CD8-positive, alpha-beta memory T cell (primary cell): ENCODE data around the gene EAF1. TPM values are rescaled to one million over a fixed set of nuclear protein-coding genes. Genes with fewer than 3 reads are reported as not detected.
"Not testable (repeated sequence)": the region's sequence is repeated elsewhere in the genome, so short reads cannot be mapped to it uniquely, and the experiment has no call there.

Source experiments
- CTCF ChIA-PET: fragments of 350-600 bp; sonication (Branson Sonifier 250); formaldehyde crosslinking; loops from one replicate; lab custom pipeline; 2021; ENCODE audit warnings: antibody characterized with exemption; lab: Charles Lee
- POLR2A ChIA-PET: fragments of 350-600 bp; sonication (Branson Sonifier 250); formaldehyde crosslinking; loops from one replicate; lab custom pipeline; 2021; ENCODE audit warnings: antibody characterized with exemption; lab: Charles Lee
- DNase-seq, 5 donors: peaks; one replicate each; pipeline versions ENCODE4 v3.0.0 to v3.0.0-alpha.2; 2020 to 2022; ENCODE audit warnings: mixed read lengths in 1 of 5
- H3K27ac ChIP-seq: one replicate; pipeline ENCODE4 v1.7.0; 2013; ENCODE audit warnings: low read depth, mild to moderate bottlenecking, low read length, moderate library complexity
- H3K27me3 ChIP-seq: 2 replicates; pipeline ENCODE4 v1.7.0; 2013; ENCODE audit warnings: low read length, mild to moderate bottlenecking; ENCODE audit not compliant: insufficient read depth, poor library complexity, severe bottlenecking
- H3K36me3 ChIP-seq: 2 replicates; pipeline ENCODE4 v1.7.0; 2013; ENCODE audit warnings: mild to moderate bottlenecking, low read length, moderate library complexity; ENCODE audit not compliant: insufficient read depth
- H3K4me1 ChIP-seq: 2 replicates; pipeline ENCODE4 v1.7.0; 2013; ENCODE audit warnings: mild to moderate bottlenecking, low read length, moderate library complexity; ENCODE audit not compliant: insufficient read depth
- H3K4me3 ChIP-seq: 2 replicates; pipeline ENCODE4 v1.7.0; 2013; ENCODE audit warnings: mild to moderate bottlenecking, low read length
- H3K9me3 ChIP-seq: 2 replicates; pipeline ENCODE4 v1.7.0; 2013; ENCODE audit warnings: mild to moderate bottlenecking, low read length
- H3K27ac Mint-ChIP-seq, 8 donors: one replicate each; pipeline ENCODE4 v1.8.0; 2020 to 2021; ENCODE audit warnings: mixed read lengths in 8 of 8, mild to moderate bottlenecking in 6 of 8, inconsistent platforms in 3 of 8, moderate library complexity in 3 of 8
- H3K27me3 Mint-ChIP-seq, 2 donors: one replicate each; pipeline ENCODE4 v1.8.0; 2020 to 2021; ENCODE audit warnings: mixed read lengths in 2 of 2, mild to moderate bottlenecking in 1 of 2, moderate library complexity in 1 of 2
- H3K36me3 Mint-ChIP-seq, 3 donors: one replicate each; pipeline ENCODE4 v1.8.0; 2020 to 2021; ENCODE audit warnings: mixed read lengths in 3 of 3, inconsistent platforms in 1 of 3, mild to moderate bottlenecking in 1 of 3
- H3K4me1 Mint-ChIP-seq, 3 donors: one replicate each; pipeline ENCODE4 v1.8.0; 2020 to 2021; ENCODE audit warnings: mixed read lengths in 3 of 3, inconsistent platforms in 1 of 3, mild to moderate bottlenecking in 1 of 3
- H3K4me3 Mint-ChIP-seq, 7 donors: one replicate each; pipeline ENCODE4 v1.8.0; 2020 to 2021; ENCODE audit warnings: mixed read lengths in 7 of 7, mild to moderate bottlenecking in 6 of 7, moderate library complexity in 4 of 7, inconsistent platforms in 2 of 7
- H3K9me3 Mint-ChIP-seq, 5 donors: one replicate each; pipeline ENCODE4 v1.8.0; 2020 to 2022; ENCODE audit warnings: mixed read lengths in 5 of 5, mild to moderate bottlenecking in 3 of 5, moderate library complexity in 2 of 5, inconsistent platforms in 1 of 5
- polyA plus RNA-seq: library from polyadenylated mRNA; unstranded; fragments of 300-500 nt; fragmentation: Illumina TruSeq; gene quantifications from one replicate; pipeline ENCODE4 v1.2.3, GENCODE V29; 2021
- total RNA-seq, 2 experiments: library from RNA; stranded (reverse); gene quantifications; one replicate each; pipeline ENCODE4 v1.2.3, GENCODE V29; 2021

EAF1 gene
- total and polyA plus RNA-seq, 3 experiments from 2014 or later = 21.2 to 26.8 (median 25.8) TPM

- no peaks in the 10 kb centered on the region for H3K9me3 ChIP-seq
- Mint-ChIP-seq H3K27me3 (no peaks in the 10 kb centered on the region), H3K4me1 (peaks cover 0 to 5% (median 4%) of the 10 kb centered on the region in 3 donors), H3K9me3 (peaks cover 0 to 6% (median 0%) of the 10 kb centered on the region in 5 donors), H3K4me3 (no peak overlapping the region), H3K27ac (peak overlapping the region in 2 of 8 donors; percentile 39 to 76), H3K36me3 (no peaks in the 10 kb centered on the region)
- no peaks in the 10 kb centered on the region for H3K4me1 ChIP-seq
- H3K27ac ChIP-seq = no peak overlapping the region
- ChIA-PET CTCF (interaction anchor here (1.3 kb wide), 1 partner anchor 118 kb away, joined by 6 read pairs; no protein-coding TSS in a partner anchor), POLR2A (interaction anchor here (0.6 kb wide), 1 partner anchor 735 kb away, joined by 6 read pairs; no protein-coding TSS in a partner anchor)
- DNase-seq = no peak
- H3K27me3 ChIP-seq = no peaks in the 10 kb centered on the region
- no peaks in the 10 kb centered on the region for H3K36me3 ChIP-seq
- H3K4me3 ChIP-seq = no peak overlapping the region
These were observed 41.3 kb upstream of the EAF1 start for GRCh38 chr3:15385901-15386653.

GRCh38 chr3:15386654-15386955 is 40.8 kb upstream of the EAF1 start:
- H3K9me3 Mint-ChIP-seq, H3K4me1 ChIP-seq, H3K27me3 Mint-ChIP-seq, H3K27me3 ChIP-seq, DNase-seq, H3K9me3 ChIP-seq, H3K27ac ChIP-seq, H3K4me3 Mint-ChIP-seq, H3K4me1 Mint-ChIP-seq, POLR2A ChIA-PET, H3K4me3 ChIP-seq, H3K27ac Mint-ChIP-seq, H3K36me3 Mint-ChIP-seq, H3K36me3 ChIP-seq: not testable (repeated sequence)
- CTCF ChIA-PET = interaction anchor here (1.4 to 1.5 kb wide), 2 partner anchors 119 to 184 kb away, joined by 6 read pairs; no protein-coding TSS in a partner anchor

DNA sequence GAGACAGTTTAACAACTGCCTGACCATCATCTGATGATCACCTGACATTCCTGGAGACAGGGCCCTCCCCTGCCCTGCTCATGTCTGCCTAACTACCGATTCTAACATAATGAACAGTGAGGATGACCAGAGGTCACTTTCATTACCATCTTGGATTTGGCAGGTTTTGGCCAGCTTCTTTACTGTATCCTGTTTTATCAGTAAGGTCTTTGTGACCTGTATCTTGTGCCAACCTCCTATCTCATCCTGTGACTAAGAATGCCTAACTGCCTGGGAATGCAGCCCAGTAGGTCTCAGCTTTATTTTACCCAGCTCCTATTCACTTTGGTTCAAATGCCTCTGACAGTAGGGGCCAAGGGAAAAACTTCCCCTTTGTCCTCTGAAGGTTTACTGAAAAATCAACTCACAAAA is 40.2 kb upstream of the EAF1 start:
- Mint-ChIP-seq H3K36me3 (no peaks in the 10 kb centered on the region), H3K4me3 (no peak overlapping the region), H3K9me3 (peaks cover 0 to 6% (median 0%) of the 10 kb centered on the region in 5 donors), H3K27ac (no peak overlapping the region), H3K4me1 (peaks cover 0 to 5% (median 4%) of the 10 kb centered on the region in 3 donors), H3K27me3 (no peaks in the 10 kb centered on the region)
- Histone ChIP-seq H3K4me1 (no peaks in the 10 kb centered on the region), H3K27ac (no peak overlapping the region), H3K9me3 (no peaks in the 10 kb centered on the region), H3K27me3 (no peaks in the 10 kb centered on the region), H3K4me3 (no peak overlapping the region), H3K36me3 (no peaks in the 10 kb centered on the region)
- CTCF ChIA-PET = interaction anchor here (0.9 to 1.5 kb wide), 3 partner anchors 19 to 185 kb away, joined by 3 to 6 read pairs (median 6); no protein-coding TSS in a partner anchor
- no peak for DNase-seq
- POLR2A ChIA-PET = interaction anchor here (0.6 kb wide), 1 partner anchor 17 kb away, joined by 3 read pairs; no protein-coding TSS in a partner anchor

GRCh38 chr3:15387735-15388134 is 39.7 kb upstream of the EAF1 start:
- ChIA-PET POLR2A (interaction anchor here (0.6 kb wide), 1 partner anchor 18 kb away, joined by 3 read pairs; no protein-coding TSS in a partner anchor), CTCF (interaction anchor here (0.9 to 1.5 kb wide), 5 partner anchors 8 to 185 kb away, joined by 3 to 6 read pairs (median 3); no protein-coding TSS in a partner anchor)
- Histone ChIP-seq H3K27ac (no peak overlapping the region), H3K4me1 (no peaks in the 10 kb centered on the region), H3K27me3 (no peaks in the 10 kb centered on the region), H3K9me3 (no peaks in the 10 kb centered on the region), H3K36me3 (no peaks in the 10 kb centered on the region), H3K4me3 (no peak overlapping the region)
- no peak overlapping the region for H3K27ac Mint-ChIP-seq
- no peak overlapping the region for H3K4me3 Mint-ChIP-seq
- H3K36me3 Mint-ChIP-seq = no peaks in the 10 kb centered on the region
- peaks cover 0 to 6% (median 0%) of the 10 kb centered on the region in 5 donors for H3K9me3 Mint-ChIP-seq
- DNase-seq = no peak
- H3K4me1 Mint-ChIP-seq = peaks cover 0 to 5% (median 4%) of the 10 kb centered on the region in 3 donors
- H3K27me3 Mint-ChIP-seq = no peaks in the 10 kb centered on the region

- CTCF ChIA-PET = interaction anchor here (1.2 to 1.5 kb wide), 3 partner anchors 8 to 121 kb away, joined by 3 to 6 read pairs (median 3); no protein-coding TSS in a partner anchor
- H3K27ac Mint-ChIP-seq, DNase-seq, H3K36me3 ChIP-seq, POLR2A ChIA-PET, H3K36me3 Mint-ChIP-seq, H3K4me1 ChIP-seq, H3K4me1 Mint-ChIP-seq, H3K9me3 ChIP-seq, H3K27me3 ChIP-seq, H3K4me3 Mint-ChIP-seq, H3K27me3 Mint-ChIP-seq, H3K4me3 ChIP-seq, H3K27ac ChIP-seq, H3K9me3 Mint-ChIP-seq: not testable (repeated sequence)
These were observed 39.1 kb upstream of the EAF1 start for GRCh38 chr3:15388335-15388734.

- H3K4me1 Mint-ChIP-seq = peaks cover 0 to 5% (median 4%) of the 10 kb centered on the region in 3 donors
- Histone ChIP-seq H3K36me3 (no peaks in the 10 kb centered on the region), H3K4me3 (no peak overlapping the region), H3K9me3 (no peaks in the 10 kb centered on the region), H3K27ac (no peak overlapping the region), H3K27me3 (no peaks in the 10 kb centered on the region), H3K4me1 (no peaks in the 10 kb centered on the region)
- no peak overlapping the region for H3K4me3 Mint-ChIP-seq
- H3K27me3 Mint-ChIP-seq = no peaks in the 10 kb centered on the region
- peaks cover 0 to 6% (median 0%) of the 10 kb centered on the region in 5 donors for H3K9me3 Mint-ChIP-seq
- no peaks in the 10 kb centered on the region for H3K36me3 Mint-ChIP-seq
- ChIA-PET CTCF (interaction anchor here (1.0 to 1.1 kb wide), 2 partner anchors 54 to 188 kb away, joined by 3 read pairs; no protein-coding TSS in a partner anchor), POLR2A (no interaction called here)
- no peak for DNase-seq
- H3K27ac Mint-ChIP-seq = no peak overlapping the region
These were observed 36.9 kb upstream of the EAF1 start for GRCh38 chr3:15390460-15390859.

DNA sequence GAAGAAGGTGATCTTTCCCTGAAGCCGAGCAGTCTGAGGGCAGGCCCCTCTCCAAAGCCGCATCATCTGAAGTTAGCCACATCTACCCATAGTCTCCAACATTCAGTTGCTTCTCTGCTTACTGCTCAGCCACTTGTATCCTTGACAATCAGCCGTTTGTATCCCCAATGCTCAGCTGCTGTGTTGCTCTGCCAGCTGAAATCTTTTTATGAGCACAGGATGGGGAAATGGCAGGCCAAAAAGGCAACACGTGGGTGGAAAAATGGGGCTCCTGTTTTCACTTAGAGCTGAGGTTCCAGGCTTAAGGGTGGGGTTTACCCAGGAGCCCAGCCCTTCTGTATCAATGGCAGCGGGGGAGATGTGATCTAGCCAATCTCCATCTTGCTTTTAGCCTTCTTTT is 36.4 kb upstream of the EAF1 start:
- ChIA-PET POLR2A (no interaction called here), CTCF (no interaction called here)
- H3K27ac Mint-ChIP-seq = no peak overlapping the region
- Histone ChIP-seq H3K36me3 (no peaks in the 10 kb centered on the region), H3K27me3 (no peaks in the 10 kb centered on the region), H3K4me3 (no peak overlapping the region), H3K4me1 (no peaks in the 10 kb centered on the region), H3K9me3 (no peaks in the 10 kb centered on the region), H3K27ac (no peak overlapping the region)
- H3K9me3 Mint-ChIP-seq = peaks cover 0 to 4% (median 0%) of the 10 kb centered on the region in 5 donors
- no peaks in the 10 kb centered on the region for H3K27me3 Mint-ChIP-seq
- peaks cover 0 to 3% (median under 1%) of the 10 kb centered on the region in 3 donors for H3K4me1 Mint-ChIP-seq
- no peaks in the 10 kb centered on the region for H3K36me3 Mint-ChIP-seq
- no peak for DNase-seq
- H3K4me3 Mint-ChIP-seq = no peak overlapping the region

DNA sequence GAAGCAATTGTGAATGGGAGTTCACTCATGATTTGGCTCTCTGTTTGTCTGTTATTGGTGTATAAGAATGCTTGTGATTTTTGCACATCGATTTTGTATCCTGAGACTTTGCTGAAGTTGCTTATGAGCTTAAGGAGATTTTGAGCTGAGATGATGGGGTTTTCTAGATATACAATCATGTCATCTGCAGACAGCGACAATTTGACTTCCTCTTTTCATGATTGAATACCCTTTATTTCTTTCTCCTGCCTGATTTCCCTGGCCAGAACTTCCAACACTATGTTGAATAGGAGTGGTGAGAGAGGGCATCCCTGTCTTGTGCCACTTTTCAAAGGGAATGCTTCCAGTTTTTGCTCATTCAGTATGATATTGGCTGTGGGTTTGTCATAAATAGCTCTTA is 34.1 kb upstream of the EAF1 start:
- H3K36me3 Mint-ChIP-seq, H3K4me1 Mint-ChIP-seq, H3K36me3 ChIP-seq, H3K27ac Mint-ChIP-seq, H3K9me3 Mint-ChIP-seq, H3K4me1 ChIP-seq, H3K4me3 Mint-ChIP-seq, DNase-seq, H3K27me3 Mint-ChIP-seq, H3K4me3 ChIP-seq, CTCF ChIA-PET, H3K9me3 ChIP-seq, H3K27me3 ChIP-seq, POLR2A ChIA-PET, H3K27ac ChIP-seq: not testable (repeated sequence)
